Memory B cell (primary cell): ENCODE results near the gene ARRDC3.
"Not testable (repeated sequence)": the region's sequence is repeated elsewhere in the genome, so short reads cannot be mapped to it uniquely, and the experiment has no call there.

Experiments
- ATAC-seq: fragments of 150-1000 bp; cut with Tn5 transposase; 2 replicates; pipeline ENCODE4 v1.10.0; 2021; ENCODE audit warnings: low read depth, mild to moderate bottlenecking, moderate library complexity
- DNase-seq, 2 donors: peaks; one replicate each; pipeline ENCODE4 v3.0.0; 2022; ENCODE audit warnings: low spot score in 2 of 2
- H3K27ac Mint-ChIP-seq: one replicate; pipeline ENCODE4 v1.8.0; 2022; ENCODE audit warnings: mild to moderate bottlenecking, moderate library complexity, mixed read lengths
- H3K27me3 Mint-ChIP-seq: one replicate; pipeline ENCODE4 v1.8.0; 2022; ENCODE audit warnings: mixed read lengths
- H3K36me3 Mint-ChIP-seq: one replicate; pipeline ENCODE4 v1.8.0; 2022; ENCODE audit warnings: mild to moderate bottlenecking, mixed read lengths
- H3K4me1 Mint-ChIP-seq: one replicate; pipeline ENCODE4 v1.8.0; 2022; ENCODE audit warnings: mixed read lengths
- H3K4me3 Mint-ChIP-seq: one replicate; pipeline ENCODE4 v1.8.0; 2022; ENCODE audit warnings: mild to moderate bottlenecking, moderate library complexity, mixed read lengths
- H3K9me3 Mint-ChIP-seq: one replicate; pipeline ENCODE4 v1.8.0; 2022; ENCODE audit warnings: mixed read lengths

Gene ARRDC3

DNA sequence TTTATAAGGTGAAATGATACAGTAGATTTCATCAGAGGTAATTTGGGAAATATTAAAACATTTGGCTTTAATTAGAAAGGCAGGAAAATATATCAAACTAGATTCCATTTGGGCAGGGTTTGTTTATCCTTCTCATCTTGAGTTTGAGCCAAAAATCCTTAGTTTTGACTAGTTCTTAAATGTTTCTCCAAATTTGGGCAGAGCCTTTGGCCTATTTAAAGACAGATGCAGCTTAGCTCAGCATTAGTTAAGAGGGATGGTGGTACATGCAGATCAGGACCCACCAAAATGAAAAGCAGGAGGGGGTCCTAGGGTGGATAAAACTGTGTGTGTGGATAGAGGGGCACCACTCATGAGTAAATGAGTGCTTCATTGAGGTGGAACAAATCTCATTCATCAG lies 20.3 kb upstream of the ARRDC3 start:
- ATAC-seq = no peak
- Mint-ChIP-seq H3K4me3 (no peak overlapping the region), H3K27me3 (peaks cover 2% of the 10 kb centered on the region), H3K36me3 (peaks cover 5% of the 10 kb centered on the region), H3K27ac (no peak overlapping the region), H3K4me1 (peaks cover 2% of the 10 kb centered on the region), H3K9me3 (no peaks in the 10 kb centered on the region)
- DNase-seq = no peak

DNA sequence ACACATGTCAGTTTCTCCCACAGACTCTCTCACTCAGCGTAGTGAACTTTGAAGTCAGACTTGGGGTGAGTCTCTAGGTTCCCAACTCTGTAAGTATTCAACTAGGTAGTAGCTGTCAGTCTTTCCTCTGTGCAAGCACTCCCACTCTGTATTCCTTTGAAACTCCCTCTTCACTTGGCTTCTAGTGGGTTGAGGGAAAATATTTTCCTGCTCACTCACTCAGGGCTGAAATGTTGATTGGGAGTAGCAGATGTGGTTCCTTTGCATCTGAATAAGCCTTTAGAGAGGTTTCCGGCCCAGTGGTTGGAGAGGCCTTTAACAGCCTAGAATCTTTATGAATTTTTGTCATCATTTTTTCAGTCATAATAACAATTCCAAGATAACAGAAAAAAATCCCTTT lies 18.1 kb upstream of the ARRDC3 start:
- no peak for ATAC-seq
- Mint-ChIP-seq H3K27me3 (peaks cover 2% of the 10 kb centered on the region), H3K36me3 (peaks cover 4% of the 10 kb centered on the region), H3K4me3 (no peak overlapping the region), H3K4me1 (peaks cover 6% of the 10 kb centered on the region), H3K9me3 (no peaks in the 10 kb centered on the region), H3K27ac (no peak overlapping the region)
- no peak for DNase-seq

DNA sequence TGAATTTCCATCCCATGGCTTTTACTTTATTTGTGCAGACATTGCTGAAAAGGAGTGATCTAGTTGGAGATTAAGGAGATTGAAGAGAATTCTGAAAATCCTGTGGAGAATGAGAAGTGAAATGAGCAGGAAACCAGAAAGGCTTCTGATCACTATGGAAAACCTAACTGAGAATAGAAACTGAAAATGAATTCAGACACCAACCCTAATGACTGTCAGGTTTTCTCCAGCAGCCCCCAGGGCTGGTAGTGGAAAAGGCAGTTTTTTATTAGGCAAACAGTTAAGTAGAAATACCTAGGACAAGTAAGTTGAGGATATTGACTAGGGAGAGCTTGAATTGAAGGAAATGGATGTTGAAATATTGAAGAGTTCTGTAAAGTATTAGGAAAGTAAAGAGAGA lies 14.7 kb upstream of the ARRDC3 start:
- Mint-ChIP-seq H3K27me3 (peaks cover 2% of the 10 kb centered on the region), H3K4me1 (peaks cover 6% of the 10 kb centered on the region)
- ATAC-seq = no peak

DNA sequence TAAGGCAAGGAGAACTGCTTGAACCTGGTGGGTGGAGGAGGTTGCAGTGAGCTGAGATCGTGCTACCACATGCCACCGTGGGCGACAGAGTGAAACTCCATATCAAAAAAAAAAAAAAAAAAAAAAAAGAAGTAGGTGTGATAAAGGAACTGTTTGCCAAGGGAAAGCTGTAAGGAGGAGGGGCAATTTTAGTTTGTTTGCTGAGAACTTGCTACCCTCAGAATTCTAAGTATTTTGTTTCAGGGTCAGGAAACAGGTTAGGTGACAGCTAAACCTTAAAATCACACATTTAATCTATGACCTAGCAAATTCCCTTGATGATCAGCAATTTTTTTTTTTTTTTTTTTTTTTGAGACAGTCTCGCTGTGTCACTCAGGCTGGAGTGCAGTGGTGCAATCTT lies 7.2 kb upstream of the ARRDC3 start:
- Mint-ChIP-seq H3K9me3 (no peaks in the 10 kb centered on the region), H3K4me3 (no peak overlapping the region), H3K27me3 (no peaks in the 10 kb centered on the region), H3K27ac (no peak overlapping the region), H3K4me1 (no peaks in the 10 kb centered on the region), H3K36me3 (peaks cover 5% of the 10 kb centered on the region)
- DNase-seq (no peak), ATAC-seq (no peak)

More for the DNA sequence above, 14.7 kb upstream of the ARRDC3 start:
- no peak for DNase-seq
- no peaks in the 10 kb centered on the region for H3K9me3 Mint-ChIP-seq
- no peak overlapping the region for H3K27ac Mint-ChIP-seq
- H3K4me3 Mint-ChIP-seq = no peak overlapping the region
- peaks cover 4% of the 10 kb centered on the region for H3K36me3 Mint-ChIP-seq

DNA sequence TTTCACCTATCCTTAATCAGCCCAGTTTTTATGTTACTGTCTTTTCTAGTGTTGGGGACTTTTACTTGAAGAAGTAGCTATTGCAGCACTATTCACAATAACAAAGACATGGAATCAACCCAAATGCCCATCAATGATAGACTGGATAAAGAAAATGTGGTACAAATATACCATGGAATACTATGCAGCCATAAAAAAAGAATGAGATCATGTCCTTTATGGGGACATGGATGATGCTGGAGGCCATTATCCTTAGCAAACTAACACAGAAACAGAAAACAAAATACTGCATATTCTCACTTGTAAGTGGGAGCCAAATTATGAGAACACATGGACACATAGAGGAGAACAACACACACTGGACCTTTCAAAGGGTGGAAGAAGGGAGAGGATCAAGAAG lies 6.4 kb upstream of the ARRDC3 start:
- not testable (repeated sequence) for H3K36me3 Mint-ChIP-seq, ATAC-seq, H3K27me3 Mint-ChIP-seq, H3K27ac Mint-ChIP-seq, H3K4me1 Mint-ChIP-seq, H3K4me3 Mint-ChIP-seq, H3K9me3 Mint-ChIP-seq, DNase-seq

DNA sequence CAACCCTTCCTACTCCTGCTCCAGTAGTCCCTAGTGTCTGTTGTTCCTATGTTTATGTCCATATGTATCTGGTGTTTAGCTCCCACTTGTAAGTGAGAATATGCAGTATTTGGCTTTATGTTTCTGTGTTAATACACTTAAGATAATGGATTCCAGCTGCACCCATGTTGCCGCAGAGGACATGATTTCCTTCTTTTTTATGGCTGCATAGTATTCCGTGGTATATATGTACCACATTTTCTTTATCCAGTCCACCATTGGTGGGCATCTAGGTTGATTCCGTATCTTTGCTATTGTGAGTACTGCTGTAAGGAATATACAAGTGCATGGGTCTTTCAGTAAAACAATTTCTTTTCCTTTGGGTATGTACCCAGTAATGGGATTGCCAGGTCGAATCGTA lies 5.2 kb upstream of the ARRDC3 start:
- ATAC-seq = no peak
- peaks cover 5% of the 10 kb centered on the region for H3K4me1 Mint-ChIP-seq

DNA sequence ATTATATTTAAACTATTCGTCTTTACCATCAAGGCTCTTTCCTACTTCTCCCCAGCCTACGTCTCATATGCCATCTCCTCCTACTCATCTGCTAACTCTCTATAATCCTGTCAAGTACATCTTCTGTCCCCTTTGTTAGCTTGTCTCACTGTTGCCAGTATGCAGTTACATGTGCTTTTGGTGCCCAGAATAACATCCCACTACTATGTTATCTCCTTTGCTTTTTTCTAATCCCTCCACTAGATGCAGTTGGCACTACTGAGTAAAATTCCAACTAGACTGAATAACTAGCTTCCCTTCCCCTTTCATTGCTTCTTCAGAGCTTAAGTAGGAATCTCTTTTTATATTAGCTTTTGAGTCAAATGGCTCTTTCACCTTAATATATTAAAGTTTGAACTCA lies 3.0 kb upstream of the ARRDC3 start:
- H3K27ac Mint-ChIP-seq = no peak overlapping the region

More for the DNA sequence above, 5.2 kb upstream of the ARRDC3 start:
- no peak for DNase-seq
- peaks cover 3% of the 10 kb centered on the region for H3K36me3 Mint-ChIP-seq
- no peaks in the 10 kb centered on the region for H3K9me3 Mint-ChIP-seq
- no peak overlapping the region for H3K4me3 Mint-ChIP-seq
- H3K27ac Mint-ChIP-seq = no peak overlapping the region
- H3K27me3 Mint-ChIP-seq = no peaks in the 10 kb centered on the region

DNA sequence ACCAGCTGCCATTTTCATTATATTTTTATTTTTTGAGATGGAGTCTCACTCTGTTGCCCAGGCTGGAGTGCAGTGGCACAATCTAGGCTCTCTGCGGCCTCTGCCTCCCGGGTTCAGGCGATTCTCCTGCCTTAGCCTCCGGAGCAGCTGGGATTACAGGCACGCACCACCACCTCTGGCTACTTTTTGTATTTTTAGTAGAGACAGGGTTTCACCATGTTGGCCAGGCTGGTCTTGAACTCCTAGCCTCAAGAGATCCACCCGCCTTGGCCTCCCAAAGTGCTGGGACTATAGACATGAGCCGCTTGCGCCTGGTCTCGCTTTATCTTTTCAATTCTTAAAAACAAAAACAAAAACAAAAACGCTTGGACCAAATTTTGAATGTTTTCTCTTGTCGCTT lies 2.5 kb upstream of the ARRDC3 start:
- not testable (repeated sequence) for H3K9me3 Mint-ChIP-seq, H3K27me3 Mint-ChIP-seq, H3K4me3 Mint-ChIP-seq, H3K4me1 Mint-ChIP-seq, H3K36me3 Mint-ChIP-seq, DNase-seq, ATAC-seq, H3K27ac Mint-ChIP-seq

More for the DNA sequence above, 3.0 kb upstream of the ARRDC3 start:
- Mint-ChIP-seq H3K4me1 (peaks cover 5% of the 10 kb centered on the region), H3K4me3 (no peak overlapping the region), H3K36me3 (peaks cover 3% of the 10 kb centered on the region), H3K9me3 (no peaks in the 10 kb centered on the region), H3K27me3 (no peaks in the 10 kb centered on the region)
- DNase-seq (no peak), ATAC-seq (no peak)

DNA sequence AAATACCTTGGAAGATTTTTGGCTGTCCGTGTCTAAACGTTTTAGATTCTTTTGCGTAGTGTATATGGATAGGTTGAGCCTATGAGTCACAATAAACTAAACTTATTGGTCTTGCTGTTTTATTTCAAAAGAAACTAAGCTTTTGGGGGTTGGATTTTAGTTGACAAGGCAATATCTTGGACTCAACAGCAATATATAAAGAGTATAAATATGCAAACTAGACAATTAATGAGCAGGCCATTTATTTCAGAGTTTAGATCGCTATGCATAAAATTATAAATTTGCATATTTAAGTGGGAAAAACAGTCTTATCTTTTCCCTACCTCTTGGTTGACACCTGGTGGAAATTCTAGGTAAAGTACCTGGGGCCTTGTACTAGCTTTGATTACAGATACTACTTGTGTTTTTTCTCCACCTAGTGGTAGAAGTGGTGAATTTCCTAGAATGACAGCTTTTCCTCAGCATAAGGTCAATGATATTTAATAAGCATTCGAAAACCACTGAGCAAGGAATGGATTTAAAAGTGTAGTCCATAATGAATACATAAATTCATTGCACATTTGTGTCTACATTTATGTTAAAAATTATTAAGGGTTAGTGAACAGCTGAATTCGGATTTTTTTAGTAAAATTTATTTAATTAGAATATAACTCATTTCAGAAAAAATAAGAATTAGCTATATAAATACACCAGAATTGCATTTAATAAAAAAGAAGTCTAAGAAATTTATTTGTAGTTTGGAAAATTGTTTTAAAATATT lies 1.7 kb upstream of the ARRDC3 start:
- ATAC-seq = no peak
- H3K9me3 Mint-ChIP-seq = no peaks in the 10 kb centered on the region
- DNase-seq = peak in 1 of 2 donors; percentile 74
- H3K36me3 Mint-ChIP-seq = peaks cover 4% of the 10 kb centered on the region
- H3K27ac Mint-ChIP-seq = peak overlapping the region; percentile 99
- H3K27me3 Mint-ChIP-seq = no peaks in the 10 kb centered on the region
- H3K4me1 Mint-ChIP-seq = peaks cover 5% of the 10 kb centered on the region
- H3K4me3 Mint-ChIP-seq = peak overlapping the region; percentile 94

DNA sequence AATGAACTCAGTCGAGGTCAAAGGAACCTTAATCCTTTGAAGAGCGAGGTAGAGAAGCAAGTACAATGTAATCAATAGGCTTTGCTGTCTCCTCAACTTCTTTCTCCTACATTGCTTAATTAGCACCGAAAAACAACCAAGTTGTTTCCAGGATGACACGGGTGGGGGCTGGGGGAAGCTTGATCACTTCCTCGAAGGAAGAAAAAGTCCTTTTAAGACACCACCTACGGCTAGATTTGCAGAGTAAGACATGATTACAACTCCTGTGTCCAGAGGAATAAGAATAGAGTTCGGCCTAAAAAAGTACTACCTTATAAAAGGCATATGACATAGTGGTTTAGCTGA lies 811 bp upstream of the ARRDC3 start:
- ATAC-seq (no peak), DNase-seq (peak; percentile 7 to 13)
- no peaks in the 10 kb centered on the region for H3K27me3 Mint-ChIP-seq
- peak overlapping the region; percentile 99 for H3K27ac Mint-ChIP-seq
- peaks cover 2% of the 10 kb centered on the region for H3K36me3 Mint-ChIP-seq
- peaks cover 7% of the 10 kb centered on the region for H3K4me1 Mint-ChIP-seq
- no peaks in the 10 kb centered on the region for H3K9me3 Mint-ChIP-seq
- peak overlapping the region; percentile 94 for H3K4me3 Mint-ChIP-seq

DNA sequence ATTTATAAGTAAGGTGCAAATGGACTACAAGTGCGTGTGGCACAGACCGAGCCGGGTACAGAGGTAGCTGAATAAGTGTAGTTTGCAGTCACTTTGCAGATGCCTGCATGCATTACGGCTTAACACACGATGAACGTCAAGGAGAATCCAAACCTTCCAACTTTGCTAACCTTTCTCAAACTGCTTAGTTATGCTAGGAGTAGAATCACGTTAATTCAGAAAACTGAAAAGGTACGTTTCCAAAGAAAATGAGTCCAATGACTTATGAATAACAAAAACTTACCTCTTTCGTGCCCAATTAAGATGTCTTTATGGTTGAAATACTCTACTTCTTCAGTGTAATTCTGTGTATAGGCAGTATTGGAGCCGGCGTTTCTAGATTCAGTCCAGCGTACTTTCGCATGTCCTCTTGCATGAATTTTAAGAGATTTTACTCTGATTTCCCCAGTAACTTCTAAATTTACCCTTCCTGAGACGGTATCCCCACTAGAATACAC lies 539 bp downstream of the ARRDC3 start:
- H3K9me3 Mint-ChIP-seq = no peaks in the 10 kb centered on the region

DNA sequence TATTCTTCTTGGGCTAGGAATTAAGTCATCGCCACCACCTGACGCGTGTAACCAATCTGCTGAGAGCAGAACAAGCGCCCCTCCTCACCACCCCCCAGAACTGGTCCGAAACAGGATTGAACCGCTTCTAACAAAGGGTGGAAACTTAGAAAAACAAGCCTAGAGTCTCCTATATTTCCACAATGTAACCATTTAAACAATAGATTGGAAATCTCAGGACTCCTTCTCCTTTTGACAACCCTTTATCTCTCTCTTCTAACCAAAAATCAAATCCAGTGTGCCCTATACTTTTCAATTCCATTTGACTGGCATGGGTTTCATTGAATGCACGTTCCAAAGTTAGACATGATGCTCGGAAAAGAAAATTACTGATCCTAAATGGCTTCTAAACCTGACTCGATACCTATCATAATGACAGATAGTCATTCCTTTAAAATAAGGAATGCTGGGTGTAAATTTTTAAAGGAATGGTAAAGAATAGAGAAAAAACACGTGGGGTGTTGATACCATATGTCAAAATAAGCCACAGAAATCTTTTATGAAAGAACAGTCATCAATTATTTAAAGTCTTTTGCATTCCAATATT lies 1.2 kb downstream of the ARRDC3 start:
- no peaks in the 10 kb centered on the region for H3K9me3 Mint-ChIP-seq
- peaks cover 6% of the 10 kb centered on the region for H3K36me3 Mint-ChIP-seq
- peak overlapping the region; percentile 99 for H3K27ac Mint-ChIP-seq
- ATAC-seq (peak; percentile 22), DNase-seq (peak; percentile 30 to 67)
- no peaks in the 10 kb centered on the region for H3K27me3 Mint-ChIP-seq
- peak overlapping the region; percentile 94 for H3K4me3 Mint-ChIP-seq
- H3K4me1 Mint-ChIP-seq = peaks cover 10% of the 10 kb centered on the region

More for the DNA sequence above, 539 bp downstream of the ARRDC3 start:
- H3K4me1 Mint-ChIP-seq = peaks cover 7% of the 10 kb centered on the region
- peak; percentile 17 to 21 for DNase-seq
- no peak for ATAC-seq
- no peaks in the 10 kb centered on the region for H3K27me3 Mint-ChIP-seq
- H3K27ac Mint-ChIP-seq = peak overlapping the region; percentile 99
- peak overlapping the region; percentile 94 for H3K4me3 Mint-ChIP-seq
- H3K36me3 Mint-ChIP-seq = peaks cover 4% of the 10 kb centered on the region

DNA sequence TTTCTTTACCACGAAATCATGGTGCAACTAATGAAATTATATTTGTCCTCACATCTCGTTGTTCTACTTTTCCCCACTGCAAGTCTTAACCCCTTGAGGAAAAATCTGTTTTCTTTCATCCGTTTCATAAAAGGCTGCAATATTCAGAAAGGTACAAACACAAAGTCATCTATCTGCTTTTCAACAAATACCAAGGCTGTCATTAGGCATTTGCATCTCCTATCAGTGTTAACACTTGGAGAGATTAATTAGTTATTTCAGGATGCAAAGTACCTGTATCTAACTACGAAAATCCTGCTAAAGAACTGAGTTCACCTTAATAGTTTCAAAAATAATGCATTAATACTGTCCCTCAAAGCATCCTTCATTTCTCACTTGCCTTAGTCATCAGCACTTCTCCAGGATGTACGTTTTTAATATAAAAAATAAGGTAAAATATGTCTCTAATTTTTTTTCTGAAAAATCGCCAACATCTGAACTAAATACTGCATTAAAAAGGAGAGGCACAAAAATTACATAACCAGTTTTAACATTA lies 1.8 kb downstream of the ARRDC3 start:
- no peak for ATAC-seq
- peaks cover 6% of the 10 kb centered on the region for H3K36me3 Mint-ChIP-seq
- DNase-seq = no peak
- H3K4me1 Mint-ChIP-seq = peaks cover 10% of the 10 kb centered on the region
- no peaks in the 10 kb centered on the region for H3K27me3 Mint-ChIP-seq
- peak overlapping the region; percentile 94 for H3K4me3 Mint-ChIP-seq
- H3K27ac Mint-ChIP-seq = peak overlapping the region; percentile 99
- H3K9me3 Mint-ChIP-seq = no peaks in the 10 kb centered on the region

DNA sequence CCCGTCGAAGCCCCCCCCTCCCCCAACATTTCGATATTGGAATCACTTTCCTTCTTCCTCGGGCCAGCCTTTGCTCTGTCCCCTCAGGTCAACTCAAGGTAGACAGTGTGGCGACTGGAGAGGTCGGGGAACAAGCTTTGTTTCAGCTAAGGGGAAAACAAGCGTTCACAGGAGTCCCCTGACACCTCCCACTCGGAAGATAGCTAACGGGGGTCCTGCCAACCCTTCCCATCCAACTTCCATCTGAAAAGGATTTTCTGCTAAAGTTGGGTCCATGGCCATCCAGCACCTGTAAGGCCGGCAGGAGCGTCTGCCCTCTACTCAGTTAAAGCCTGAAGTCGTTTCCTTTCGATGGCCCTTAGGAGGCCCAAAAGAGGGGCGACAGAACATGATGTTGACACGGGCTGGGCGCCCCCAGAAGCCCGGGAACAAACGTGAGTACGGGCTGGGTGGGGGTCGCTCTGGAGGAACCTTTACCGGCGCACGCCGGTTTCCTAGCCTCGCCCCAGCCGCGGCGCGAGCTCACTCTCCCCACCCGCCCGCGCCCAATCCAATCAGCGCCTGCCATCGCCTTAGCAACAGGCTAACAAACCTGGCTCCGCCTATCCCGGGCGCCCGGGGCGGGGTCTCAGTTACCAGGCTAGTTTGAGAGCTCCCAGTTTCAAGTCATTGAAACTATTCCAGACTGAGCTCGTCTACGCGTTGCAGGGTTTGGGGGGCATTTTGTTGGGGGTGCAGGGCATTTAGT lies 2.5 kb downstream of the ARRDC3 start:
- Mint-ChIP-seq H3K4me1 (peaks cover 10% of the 10 kb centered on the region), H3K27ac (peak overlapping the region; percentile 99), H3K4me3 (peak overlapping the region; percentile 94), H3K36me3 (peaks cover 6% of the 10 kb centered on the region), H3K27me3 (no peaks in the 10 kb centered on the region), H3K9me3 (no peaks in the 10 kb centered on the region)
- peak; percentile 56 for ATAC-seq
- DNase-seq = peak; percentile 95 to 96
